AG09309 (cell line): Measurements from ENCODE around the gene MT3.

ENCODE experiments used
- DNase-seq: peaks from one replicate; pipeline ENCODE4 v3.0.0-alpha.2; 2010; ENCODE audit warnings: low read depth
- H3K4me3 ChIP-seq: 2 replicates; pipeline ENCODE4 v1.5.1; 2011; ENCODE audit warnings: mild to moderate bottlenecking, low read depth, low read length, moderate library complexity; ENCODE audit not compliant: control insufficient read depth
- CTCF ChIP-seq: IDR thresholded peaks from 2 replicates; pipeline ENCODE4 v1.5.1; 2011; ENCODE audit warnings: mild to moderate bottlenecking, low read depth, low read length, inconsistent platforms; ENCODE audit not compliant: insufficient read depth, control insufficient read depth; ENCODE audit errors: missing control alignments

The MT3 gene

DNA sequence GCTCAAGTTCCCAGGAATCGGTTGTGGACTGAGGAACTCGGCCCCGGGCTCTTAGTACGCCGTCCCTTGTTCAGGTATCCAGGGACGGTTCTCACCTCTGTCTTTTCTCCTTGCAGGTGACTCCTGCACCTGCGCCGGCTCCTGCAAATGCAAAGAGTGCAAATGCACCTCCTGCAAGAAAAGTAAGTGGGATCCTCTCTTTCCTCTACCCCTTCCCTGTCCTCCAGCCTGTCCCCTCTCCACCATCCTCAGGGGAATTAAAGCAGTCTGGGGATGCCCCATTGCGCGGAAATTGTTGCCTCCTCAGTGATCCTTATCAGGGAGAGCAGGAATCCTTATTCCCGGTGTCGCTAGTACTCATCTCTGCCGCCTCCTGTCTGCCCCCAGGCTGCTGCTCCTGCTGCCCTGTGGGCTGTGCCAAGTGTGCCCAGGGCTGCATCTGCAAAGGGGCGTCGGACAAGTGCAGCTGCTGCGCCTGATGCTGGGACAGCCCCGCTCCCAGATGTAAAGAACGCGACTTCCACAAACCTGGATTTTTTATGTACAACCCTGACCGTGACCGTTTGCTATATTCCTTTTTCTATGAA lies 19.6 kb downstream of the MT3 start:
- peak overlapping the region; percentile 71 for H3K4me3 ChIP-seq
- TF ChIP-seq CTCF = no peak
- no peak for DNase-seq

DNA sequence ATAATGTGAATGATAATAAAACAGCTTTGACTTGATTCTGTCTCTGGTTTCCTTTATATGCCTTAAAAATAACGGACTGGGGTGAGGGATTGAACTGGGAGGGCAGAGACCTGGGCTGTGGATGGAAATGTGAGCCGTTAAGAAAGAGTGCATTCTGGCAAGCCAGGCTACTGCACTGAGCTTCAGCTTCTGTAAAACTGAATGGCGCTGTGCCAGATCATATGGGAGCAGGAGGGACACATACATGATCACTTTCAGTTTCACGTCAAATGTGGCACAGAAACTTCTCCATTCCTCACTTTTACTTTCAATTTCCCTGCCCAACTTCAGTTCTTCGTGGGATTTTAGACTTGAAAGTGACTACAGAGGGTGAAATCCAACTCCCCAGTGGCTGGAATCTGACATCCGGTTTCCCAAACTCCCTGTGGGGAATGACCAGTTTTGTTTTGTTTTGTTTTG lies 20.2 kb downstream of the MT3 start:
- peak overlapping the region; percentile 71 for H3K4me3 ChIP-seq
- DNase-seq = peak; percentile 67
- TF ChIP-seq CTCF = peak; percentile 20

- no peak for TF ChIP-seq CTCF
- H3K4me3 ChIP-seq = peak overlapping the region; percentile 33
- DNase-seq = peak; percentile 85
These were observed 20.8 kb downstream of the MT3 start for GRCh38 chr16:56610017-56610608.

- no peak for TF ChIP-seq CTCF
- peak overlapping the region; percentile 33; the same call in 1 of the 2 replicates for H3K4me3 ChIP-seq
- peak; percentile 60 for DNase-seq
These were observed 21.3 kb downstream of the MT3 start for GRCh38 chr16:56610609-56611111.

DNA sequence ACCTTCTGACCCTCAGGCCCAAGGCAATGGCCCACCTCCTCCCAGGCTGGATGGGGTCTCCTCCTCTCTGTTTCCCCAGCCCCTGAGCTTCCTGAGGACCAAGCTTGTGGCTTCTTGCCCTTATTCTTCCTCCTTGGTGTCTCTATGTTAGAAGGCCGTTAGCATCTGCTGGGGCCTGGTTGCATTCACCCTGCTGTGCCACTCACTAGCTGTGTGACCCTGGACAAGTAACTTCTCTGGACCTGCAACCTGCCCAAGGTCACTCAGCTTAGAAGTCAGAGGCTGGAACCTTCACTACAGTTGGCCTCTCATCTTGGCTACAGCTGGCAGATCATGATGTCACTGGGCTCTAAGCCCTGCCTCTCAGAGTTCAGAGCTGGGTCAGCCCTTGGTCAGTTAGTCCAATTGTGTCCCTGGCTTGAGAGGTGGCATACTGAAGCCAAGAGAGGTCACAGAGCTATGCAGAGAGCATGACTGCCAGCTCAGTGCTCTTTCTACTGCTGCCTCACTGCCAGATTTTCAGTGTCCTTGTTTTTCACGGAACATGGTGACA lies 22.0 kb downstream of the MT3 start:
- DNase-seq = no peak
- H3K4me3 ChIP-seq = no peak overlapping the region
- no peak for TF ChIP-seq CTCF

DNA sequence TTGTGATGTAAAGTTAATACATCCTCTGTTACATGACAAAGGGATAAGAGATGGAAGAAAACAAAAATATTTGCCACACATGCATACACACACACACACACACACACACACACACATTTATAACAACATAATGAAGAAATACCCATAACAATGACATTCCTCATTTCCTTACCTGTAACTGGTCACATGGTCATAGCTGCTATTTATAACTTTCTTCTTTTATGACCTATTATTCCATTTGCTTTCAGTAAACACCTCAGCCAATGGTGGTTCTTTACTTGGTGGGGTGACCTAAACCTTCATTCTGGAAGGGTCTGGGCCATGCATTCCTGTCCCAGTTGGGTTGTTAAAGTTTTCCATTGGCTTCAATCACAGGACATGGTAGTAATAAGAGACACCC lies 24.4 kb downstream of the MT3 start:
- H3K4me3 ChIP-seq = no peak overlapping the region
- DNase-seq = no peak

More for the DNA sequence above, 24.4 kb downstream of the MT3 start:
- TF ChIP-seq CTCF = no peak
